H9 (cell line): Measurements from ENCODE around the gene APC. TPM values are rescaled to one million over a fixed set of nuclear protein-coding genes. Genes with fewer than 3 reads are reported as not detected.

Experiments
- DNase-seq: peaks from one replicate; pipeline ENCODE4 v3.0.0-alpha.2; 2017
- H2AFZ ChIP-seq: one replicate; pipeline ENCODE4 v1.6.1; 2013; ENCODE audit warnings: mild to moderate bottlenecking, low read length, control low read depth, moderate library complexity
- H2AK5ac ChIP-seq: 2 replicates; pipeline ENCODE4 v1.6.1; 2013; ENCODE audit warnings: low read length, control low read depth, mixed read lengths; ENCODE audit not compliant: insufficient read length
- H2BK120ac ChIP-seq: one replicate; pipeline ENCODE4 v1.6.1; 2013; ENCODE audit warnings: low read depth, mild to moderate bottlenecking, low read length, control low read depth, inconsistent platforms; ENCODE audit not compliant: poor library complexity, severe bottlenecking
- H2BK12ac ChIP-seq: 2 replicates; pipeline ENCODE4 v1.6.1; 2013; ENCODE audit warnings: low read length, control low read depth, mixed read lengths, low read depth; ENCODE audit not compliant: insufficient read length
- H2BK15ac ChIP-seq: 2 replicates; pipeline ENCODE4 v1.6.1; 2013; ENCODE audit warnings: low read depth, low read length, control low read depth
- H2BK20ac ChIP-seq: one replicate; pipeline ENCODE4 v1.6.1; 2013; ENCODE audit warnings: low read depth, mild to moderate bottlenecking, low read length, control low read depth, inconsistent platforms; ENCODE audit not compliant: poor library complexity, severe bottlenecking
- H2BK5ac ChIP-seq: 2 replicates; pipeline ENCODE4 v1.6.1; 2013; ENCODE audit warnings: low read length, control low read depth, mixed read lengths; ENCODE audit not compliant: insufficient read length
- H3K14ac ChIP-seq: 2 replicates; pipeline ENCODE4 v1.6.1; 2013; ENCODE audit warnings: low read length, control low read depth; ENCODE audit not compliant: insufficient read depth
- H3K18ac ChIP-seq: 2 replicates; pipeline ENCODE4 v1.6.1; 2013; ENCODE audit warnings: low read depth, mild to moderate bottlenecking, mixed read lengths, low read length, control low read depth; ENCODE audit not compliant: insufficient read length
- H3K23ac ChIP-seq: 2 replicates; pipeline ENCODE4 v1.6.1; 2013; ENCODE audit warnings: low read length, control low read depth, mixed read lengths, low read depth; ENCODE audit not compliant: insufficient read length
- H3K23me2 ChIP-seq: 2 replicates; pipeline ENCODE4 v1.6.1; 2013; ENCODE audit warnings: low read depth, mild to moderate bottlenecking, mixed read lengths, low read length, control low read depth; ENCODE audit not compliant: insufficient read length, poor library complexity, severe bottlenecking
- H3K27ac ChIP-seq: 2 replicates; pipeline ENCODE4 v1.5.1; 2013; ENCODE audit warnings: low read length, control low read depth, mixed read lengths, low read depth; ENCODE audit not compliant: insufficient read length
- H3K27me3 ChIP-seq: 2 replicates; pipeline ENCODE4 v1.6.1; 2013; ENCODE audit warnings: low read length, control low read depth, inconsistent platforms; ENCODE audit not compliant: insufficient read depth
- H3K4ac ChIP-seq: 2 replicates; pipeline ENCODE4 v1.6.1; 2013; ENCODE audit warnings: low read depth, mild to moderate bottlenecking, control low read depth, inconsistent platforms, low read length, moderate library complexity
- H3K4me1 ChIP-seq: 2 replicates; pipeline ENCODE4 v1.6.1; 2013; ENCODE audit warnings: low read length, control low read depth, inconsistent platforms; ENCODE audit not compliant: insufficient read depth
- H3K4me2 ChIP-seq: 2 replicates; pipeline ENCODE4 v1.6.1; 2013; ENCODE audit warnings: low read length, control low read depth, mixed read lengths; ENCODE audit not compliant: insufficient read length, insufficient read depth
- H3K56ac ChIP-seq: 2 replicates; pipeline ENCODE4 v1.6.1; 2013; ENCODE audit warnings: low read depth, mild to moderate bottlenecking, mixed read lengths, low read length, control low read depth; ENCODE audit not compliant: insufficient read length
- H3K79me1 ChIP-seq: 2 replicates; pipeline ENCODE4 v1.6.1; 2013; ENCODE audit warnings: low read depth, mild to moderate bottlenecking, moderate library complexity, low read length, control low read depth, inconsistent platforms; ENCODE audit not compliant: insufficient read depth, poor library complexity, severe bottlenecking
- H3K79me2 ChIP-seq: 2 replicates; pipeline ENCODE4 v1.6.1; 2013; ENCODE audit warnings: low read length, control low read depth, inconsistent platforms; ENCODE audit not compliant: insufficient read depth
- H3K9ac ChIP-seq: 2 replicates; pipeline ENCODE4 v1.6.1; 2013; ENCODE audit warnings: low read length, control low read depth, mixed read lengths; ENCODE audit not compliant: insufficient read length; ENCODE audit errors: extremely low read depth
- H3K9me3 ChIP-seq: one replicate; pipeline ENCODE4 v1.6.1; 2013; ENCODE audit warnings: low read depth, low read length, inconsistent platforms; ENCODE audit not compliant: control insufficient read depth
- H3T11ph ChIP-seq: one replicate; pipeline ENCODE4 v1.6.1; 2013; ENCODE audit warnings: mild to moderate bottlenecking, low read length, control low read depth, inconsistent platforms
- H4K20me1 ChIP-seq: one replicate; pipeline ENCODE4 v1.6.1; 2013; ENCODE audit not compliant: control insufficient read depth, insufficient read length, insufficient read depth
- H4K5ac ChIP-seq: 2 replicates; pipeline ENCODE4 v1.6.1; 2013; ENCODE audit warnings: low read depth, mild to moderate bottlenecking, mixed read lengths, low read length, control low read depth; ENCODE audit not compliant: insufficient read length
- H4K8ac ChIP-seq: replicated peaks from 2 replicates; pipeline ENCODE4 v1.6.1; 2013; ENCODE audit warnings: low read length, control low read depth, mixed read lengths, low read depth; ENCODE audit not compliant: insufficient read length
- H4K91ac ChIP-seq: 2 replicates; pipeline ENCODE4 v1.6.1; 2013; ENCODE audit warnings: low read depth, mild to moderate bottlenecking, moderate library complexity, mixed read lengths, low read length, control low read depth; ENCODE audit not compliant: insufficient read length
- H3K27ac Mint-ChIP-seq, 3 experiments: 2 replicates in 2 of 3; 3 replicates in 1 of 3; pipeline ENCODE4 v1.8.0; 2020 to 2021; ENCODE audit warnings: mixed read lengths in 3 of 3, mild to moderate bottlenecking in 1 of 3, moderate library complexity in 1 of 3
- H3K27me3 Mint-ChIP-seq: 2 replicates; pipeline ENCODE4 v1.8.0; 2021; ENCODE audit warnings: low read depth, mild to moderate bottlenecking, moderate library complexity, mixed read lengths
- H3K36me3 Mint-ChIP-seq, 3 experiments: 2 replicates in 2 of 3; 3 replicates in 1 of 3; pipeline ENCODE4 v1.8.0; 2020 to 2021; ENCODE audit warnings: low read depth in 3 of 3, mixed read lengths in 3 of 3; ENCODE audit not compliant: insufficient read depth in 1 of 3
- H3K4me1 Mint-ChIP-seq, 2 experiments: 2 replicates each; pipeline ENCODE4 v1.8.0; 2020; ENCODE audit warnings: mixed read lengths in 2 of 2
- H3K4me3 Mint-ChIP-seq, 2 experiments: 2 replicates in 1 of 2; 3 replicates in 1 of 2; pipeline ENCODE4 v1.8.0; 2020 to 2021; ENCODE audit warnings: mild to moderate bottlenecking in 2 of 2, mixed read lengths in 2 of 2, moderate library complexity in 1 of 2
- H3K9me3 Mint-ChIP-seq, 2 experiments: 2 replicates in 1 of 2; 3 replicates in 1 of 2; pipeline ENCODE4 v1.8.0; 2020; ENCODE audit warnings: mild to moderate bottlenecking in 2 of 2, mixed read lengths in 2 of 2, moderate library complexity in 1 of 2
- WGBS: extraction: QIAGEN DNeasy Blood & Tissue Kit; methylation state at CpG from one replicate; pipeline ENCODE4 v1.1.7; 2013; ENCODE audit warnings: missing lambda C conversion rate, low lambda C conversion rate, mixed read lengths; ENCODE audit not compliant: insufficient read length; ENCODE audit errors: extremely low coverage; 5-methylcytosine and 5-hydroxymethylcytosine counted together
- long read RNA-seq: library from polyadenylated mRNA; unstranded; transcript quantifications from one replicate; pipeline ENCODE4 v2.0.0, GENCODE V29; 2020
- total RNA-seq: library from RNA; stranded (reverse); gene quantifications from 2 replicates; pipeline ENCODE4 v1.2.1, GENCODE V29; 2021
- TF ChIP-seq, protein P1 (sequence below): fragments of 200-600 bp; sonication (generic); conservative IDR thresholded peaks from 3 replicates; pipeline ENCODE4 v1.8.0; 2021; ENCODE audit warnings: antibody characterized with exemption, mild to moderate bottlenecking

Gene APC
- total RNA-seq, result 28.1 and 29.3 TPM in 2 replicates
- long read RNA-seq, full-length matches to known transcripts, result 4 of 84 reads
- long read RNA-seq, partial matches to known transcripts, result 6 of 84 reads
- long read RNA-seq, other reads (novel, unspliced or antisense), result 74 of 84 reads

DNA sequence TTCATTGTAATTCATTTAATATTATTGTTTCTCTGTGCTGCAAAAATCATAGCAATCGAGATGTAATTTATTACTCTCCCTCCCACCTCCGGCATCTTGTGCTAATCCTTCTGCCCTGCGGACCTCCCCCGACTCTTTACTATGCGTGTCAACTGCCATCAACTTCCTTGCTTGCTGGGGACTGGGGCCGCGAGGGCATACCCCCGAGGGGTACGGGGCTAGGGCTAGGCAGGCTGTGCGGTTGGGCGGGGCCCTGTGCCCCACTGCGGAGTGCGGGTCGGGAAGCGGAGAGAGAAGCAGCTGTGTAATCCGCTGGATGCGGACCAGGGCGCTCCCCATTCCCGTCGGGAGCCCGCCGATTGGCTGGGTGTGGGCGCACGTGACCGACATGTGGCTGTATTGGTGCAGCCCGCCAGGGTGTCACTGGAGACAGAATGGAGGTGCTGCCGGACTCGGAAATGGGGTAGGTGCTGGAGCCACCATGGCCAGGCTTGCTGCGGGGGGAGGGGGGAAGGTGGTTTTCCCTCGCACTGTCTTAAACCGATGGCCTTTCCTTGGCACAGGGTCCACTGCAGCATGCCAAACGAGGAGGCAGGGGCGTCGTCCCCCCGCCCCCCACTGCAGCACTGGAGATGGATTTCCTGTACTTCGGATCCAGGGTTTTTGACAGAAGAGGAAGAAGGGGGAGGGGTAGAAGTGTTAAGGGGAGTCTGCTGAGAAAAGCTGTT, at the start of gene APC:
Gene APC, plus strand, starts transcription at position 423 of the 728 bp plus-strand sequence. CDS start 17,006 bp downstream, outside the sequence.
- no CpG with 5 or more reads among the region's 36 CpGs for WGBS
- H3K4ac ChIP-seq, result no peak within 1 kb of the TSS
- H3K27ac ChIP-seq, result no peak within 1 kb of the TSS

More for the DNA sequence above, at the start of gene APC:
- Histone ChIP-seq H4K8ac (no peak within 1 kb of the TSS), H4K5ac (no peak within 1 kb of the TSS), H2BK5ac (no peak within 1 kb of the TSS), H4K91ac (no peak within 1 kb of the TSS), H3K56ac (no peak within 1 kb of the TSS), H2BK120ac (no peak within 1 kb of the TSS), H3K23me2 (peaks cover 3% of the 10 kb centered on the region), H2BK20ac (no peak within 1 kb of the TSS), H3K4me1 (no peaks in the 10 kb centered on the region), H3T11ph (no peak within 1 kb of the TSS), H3K9me3 (no peaks in the 10 kb centered on the region), H3K79me2 (peaks cover 2% of the 10 kb centered on the region; the same call in 1 of the 2 replicates), H2BK15ac (no peak within 1 kb of the TSS), H2AFZ (no peak within 1 kb of the TSS), H3K9ac (peak within 1 kb of the TSS; percentile 5), H2BK12ac (no peak within 1 kb of the TSS), H3K14ac (no peak within 1 kb of the TSS; the same call in 1 of the 2 replicates), H2AK5ac (no peak within 1 kb of the TSS), H4K20me1 (no peaks in the 10 kb centered on the region), H3K27me3 (no peaks in the 10 kb centered on the region), H3K18ac (no peak within 1 kb of the TSS), H3K4me2 (peak within 1 kb of the TSS; percentile 54), H3K23ac (no peak within 1 kb of the TSS), H3K79me1 (no peaks in the 10 kb centered on the region)
- H3K36me3 Mint-ChIP-seq, result no peaks in the 10 kb centered on the region
- TF ChIP-seq, protein P1, sequence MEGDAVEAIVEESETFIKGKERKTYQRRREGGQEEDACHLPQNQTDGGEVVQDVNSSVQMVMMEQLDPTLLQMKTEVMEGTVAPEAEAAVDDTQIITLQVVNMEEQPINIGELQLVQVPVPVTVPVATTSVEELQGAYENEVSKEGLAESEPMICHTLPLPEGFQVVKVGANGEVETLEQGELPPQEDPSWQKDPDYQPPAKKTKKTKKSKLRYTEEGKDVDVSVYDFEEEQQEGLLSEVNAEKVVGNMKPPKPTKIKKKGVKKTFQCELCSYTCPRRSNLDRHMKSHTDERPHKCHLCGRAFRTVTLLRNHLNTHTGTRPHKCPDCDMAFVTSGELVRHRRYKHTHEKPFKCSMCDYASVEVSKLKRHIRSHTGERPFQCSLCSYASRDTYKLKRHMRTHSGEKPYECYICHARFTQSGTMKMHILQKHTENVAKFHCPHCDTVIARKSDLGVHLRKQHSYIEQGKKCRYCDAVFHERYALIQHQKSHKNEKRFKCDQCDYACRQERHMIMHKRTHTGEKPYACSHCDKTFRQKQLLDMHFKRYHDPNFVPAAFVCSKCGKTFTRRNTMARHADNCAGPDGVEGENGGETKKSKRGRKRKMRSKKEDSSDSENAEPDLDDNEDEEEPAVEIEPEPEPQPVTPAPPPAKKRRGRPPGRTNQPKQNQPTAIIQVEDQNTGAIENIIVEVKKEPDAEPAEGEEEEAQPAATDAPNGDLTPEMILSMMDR, result no peak
- H3K4me1 Mint-ChIP-seq, result peaks cover 11 to 15% of the 10 kb centered on the region in 2 experiments
- no peaks in the 10 kb centered on the region for H3K27me3 Mint-ChIP-seq
- DNase-seq, result peak; percentile 96
- peak within 1 kb of the TSS; percentile 81 to 93 for H3K4me3 Mint-ChIP-seq
- no peaks in the 10 kb centered on the region for H3K9me3 Mint-ChIP-seq
- peak within 1 kb of the TSS; percentile 6 to 82 (median 80) for H3K27ac Mint-ChIP-seq
